IPS-15b (cell line): ENCODE measurements around the gene CYP1A2.

Source experiments
- H3K27me3 ChIP-seq: one replicate; pipeline ENCODE4 v1.6.1; 2013; ENCODE audit warnings: low read length; ENCODE audit not compliant: control insufficient read depth, insufficient read depth
- H3K36me3 ChIP-seq: one replicate; pipeline ENCODE4 v1.6.1; 2013; ENCODE audit warnings: low read length; ENCODE audit not compliant: control insufficient read depth, insufficient read depth
- H3K4me1 ChIP-seq: one replicate; pipeline ENCODE4 v1.6.1; 2013; ENCODE audit warnings: mild to moderate bottlenecking, low read length; ENCODE audit not compliant: control insufficient read depth, insufficient read depth
- H3K4me3 ChIP-seq: one replicate; pipeline ENCODE4 v1.5.1; 2013; ENCODE audit warnings: low read depth, low read length
- H3K9ac ChIP-seq: one replicate; pipeline ENCODE4 v1.6.1; 2013; ENCODE audit warnings: low read depth, mild to moderate bottlenecking, low read length
- H3K9me3 ChIP-seq: one replicate; pipeline ENCODE4 v1.6.1; 2013; ENCODE audit warnings: mild to moderate bottlenecking, low read length; ENCODE audit not compliant: control insufficient read depth, insufficient read depth

Gene CYP1A2

GRCh38 chr15:74748322-74748946 is at the start of gene CYP1A2:
CYP1A2 (plus strand) TSS chr15:74748845; CDS start chr15:74749739, 894 bp downstream.
- Histone ChIP-seq H3K9me3 (no peaks in the 10 kb centered on the region), H3K9ac (no peak within 1 kb of the TSS), H3K4me1 (no peaks in the 10 kb centered on the region), H3K4me3 (no peak within 1 kb of the TSS), H3K36me3 (no peaks in the 10 kb centered on the region), H3K27me3 (no peaks in the 10 kb centered on the region)

GRCh38 chr15:74709011-74709410 is 39.6 kb upstream of the CYP1A2 start:
- no peaks in the 10 kb centered on the region for H3K9me3 ChIP-seq
- H3K9ac ChIP-seq = no peak overlapping the region
- H3K27me3 ChIP-seq = peaks cover 2% of the 10 kb centered on the region
- no peak overlapping the region for H3K4me3 ChIP-seq
- no peaks in the 10 kb centered on the region for H3K4me1 ChIP-seq
- H3K36me3 ChIP-seq = no peaks in the 10 kb centered on the region

- H3K36me3 ChIP-seq = no peaks in the 10 kb centered on the region
- H3K27me3 ChIP-seq = peaks cover 2% of the 10 kb centered on the region
- no peaks in the 10 kb centered on the region for H3K9me3 ChIP-seq
- H3K9ac ChIP-seq = no peak overlapping the region
- no peaks in the 10 kb centered on the region for H3K4me1 ChIP-seq
- no peak overlapping the region for H3K4me3 ChIP-seq
Observed at GRCh38 chr15:74709892-74710291, 38.8 kb upstream of the CYP1A2 start.

GRCh38 chr15:74710319-74711094 is 38.1 kb upstream of the CYP1A2 start:
- Histone ChIP-seq H3K9me3 (no peaks in the 10 kb centered on the region), H3K4me1 (no peaks in the 10 kb centered on the region), H3K36me3 (no peaks in the 10 kb centered on the region), H3K27me3 (peaks cover 2% of the 10 kb centered on the region), H3K4me3 (no peak overlapping the region), H3K9ac (no peak overlapping the region)

GRCh38 chr15:74712311-74712710 is 36.3 kb upstream of the CYP1A2 start:
- no peaks in the 10 kb centered on the region for H3K9me3 ChIP-seq
- H3K4me1 ChIP-seq = no peaks in the 10 kb centered on the region
- H3K9ac ChIP-seq = no peak overlapping the region
- no peaks in the 10 kb centered on the region for H3K27me3 ChIP-seq
- H3K36me3 ChIP-seq = no peaks in the 10 kb centered on the region
- no peak overlapping the region for H3K4me3 ChIP-seq

GRCh38 chr15:74716651-74717050 is 32.0 kb upstream of the CYP1A2 start:
- Histone ChIP-seq H3K4me3 (no peak overlapping the region), H3K27me3 (no peaks in the 10 kb centered on the region), H3K36me3 (no peaks in the 10 kb centered on the region), H3K9me3 (no peaks in the 10 kb centered on the region), H3K9ac (no peak overlapping the region), H3K4me1 (no peaks in the 10 kb centered on the region)

- Histone ChIP-seq H3K4me1 (peaks cover 8% of the 10 kb centered on the region), H3K9me3 (no peaks in the 10 kb centered on the region), H3K4me3 (no peak overlapping the region), H3K36me3 (no peaks in the 10 kb centered on the region), H3K27me3 (peaks cover 8% of the 10 kb centered on the region), H3K9ac (no peak overlapping the region)
Observed at GRCh38 chr15:74722591-74722990, 26.1 kb upstream of the CYP1A2 start.

GRCh38 chr15:74723187-74723586 is 25.5 kb upstream of the CYP1A2 start:
- Histone ChIP-seq H3K9ac (no peak overlapping the region), H3K27me3 (peaks cover 12% of the 10 kb centered on the region), H3K36me3 (no peaks in the 10 kb centered on the region), H3K4me1 (peaks cover 8% of the 10 kb centered on the region), H3K9me3 (no peaks in the 10 kb centered on the region), H3K4me3 (no peak overlapping the region)

- Histone ChIP-seq H3K36me3 (no peaks in the 10 kb centered on the region), H3K9ac (no peak overlapping the region), H3K27me3 (peaks cover 12% of the 10 kb centered on the region), H3K4me3 (no peak overlapping the region), H3K4me1 (peaks cover 8% of the 10 kb centered on the region), H3K9me3 (no peaks in the 10 kb centered on the region)
Observed at GRCh38 chr15:74723754-74724334, 24.8 kb upstream of the CYP1A2 start.

- no peaks in the 10 kb centered on the region for H3K36me3 ChIP-seq
- no peak overlapping the region for H3K9ac ChIP-seq
- H3K27me3 ChIP-seq = peaks cover 12% of the 10 kb centered on the region
- H3K4me3 ChIP-seq = no peak overlapping the region
- no peaks in the 10 kb centered on the region for H3K9me3 ChIP-seq
- peaks cover 8% of the 10 kb centered on the region for H3K4me1 ChIP-seq
Observed at GRCh38 chr15:74724570-74725224, 23.9 kb upstream of the CYP1A2 start.

- Histone ChIP-seq H3K9ac (peak within 1 kb of the TSS; percentile 79), H3K4me3 (peak within 1 kb of the TSS; percentile 73), H3K27me3 (peaks cover 12% of the 10 kb centered on the region), H3K4me1 (peaks cover 8% of the 10 kb centered on the region), H3K9me3 (no peaks in the 10 kb centered on the region), H3K36me3 (no peaks in the 10 kb centered on the region)
Observed at GRCh38 chr15:74725225-74725774, 23.3 kb upstream of the CYP1A2 start, which contains the start of gene CYP1A1. CYP1A1 (minus strand) TSS chr15:74725528; CDS start chr15:74723097, 2,431 bp downstream.
